Activated CD4-positive, alpha-beta T cell treated with anti-CD3 and anti-CD28 coated beads for 1 hour (primary cell): ENCODE results near the gene PPIB.

Source experiments
- DNase-seq: peaks from one replicate; pipeline ENCODE4 v3.0.0-alpha.2; 2020

PPIB gene

DNA sequence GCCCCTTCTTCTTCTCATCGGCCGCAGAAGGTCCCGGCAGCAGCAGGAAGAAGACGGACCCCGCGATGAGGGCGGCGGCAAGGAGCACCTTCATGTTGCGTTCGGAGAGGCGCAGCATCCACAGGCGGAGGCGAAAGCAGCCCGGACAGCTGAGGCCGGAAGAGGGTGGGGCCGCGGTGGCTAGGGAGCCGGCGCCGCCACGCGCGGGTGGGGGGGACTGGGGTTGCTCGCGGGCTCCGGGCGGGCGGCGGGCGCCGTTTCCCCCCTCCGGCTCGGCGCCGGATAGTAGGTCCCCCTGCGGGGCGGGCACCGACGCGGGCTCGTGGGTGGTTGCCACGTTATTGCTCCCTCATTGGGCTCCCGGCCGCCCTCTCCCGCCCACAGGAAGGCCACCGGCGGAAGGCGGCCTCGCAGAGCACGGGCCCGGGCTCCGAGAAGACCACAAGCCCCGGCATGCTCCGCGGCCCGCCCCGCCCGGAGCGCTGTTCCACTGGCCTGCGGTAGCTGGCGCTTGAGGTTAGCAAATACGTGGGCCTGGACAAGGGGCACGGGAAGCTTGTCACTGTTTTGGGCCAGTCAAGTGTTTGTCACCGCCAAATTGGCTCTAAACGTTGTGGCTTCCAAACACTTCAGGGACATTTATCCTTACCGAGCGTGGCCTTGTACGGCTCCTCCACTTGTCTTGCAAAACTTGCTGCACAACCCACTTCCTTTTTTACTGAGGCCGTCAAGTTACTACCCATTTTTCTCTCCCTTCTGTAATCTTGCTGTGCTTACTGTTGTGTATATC, at the start of gene PPIB:
Gene PPIB, minus strand, starts transcription at position 154 of the 790 bp plus-strand sequence. Its CDS starts 36 bp downstream, at position 118.
- DNase-seq = peak; percentile 95

DNA sequence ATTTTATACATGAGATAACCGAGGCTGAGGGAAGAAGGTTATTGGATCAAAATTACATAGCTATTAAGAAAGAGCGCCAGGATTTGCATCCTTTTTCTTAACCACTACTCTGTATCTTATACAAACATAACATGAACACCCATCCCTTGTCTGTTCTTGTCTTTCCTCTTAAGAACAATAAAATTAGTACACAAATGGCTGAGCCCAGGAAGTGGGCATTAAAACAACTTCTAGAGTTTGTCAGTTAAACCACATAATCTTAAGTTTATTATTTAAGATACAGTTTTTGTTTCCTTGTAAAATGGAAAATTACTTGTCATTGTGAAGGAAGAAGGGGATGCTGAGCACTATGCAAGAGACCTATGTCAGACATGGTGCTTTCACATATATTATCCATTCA, 48.9 kb upstream of the PPIB start:
- no peak for DNase-seq

DNA sequence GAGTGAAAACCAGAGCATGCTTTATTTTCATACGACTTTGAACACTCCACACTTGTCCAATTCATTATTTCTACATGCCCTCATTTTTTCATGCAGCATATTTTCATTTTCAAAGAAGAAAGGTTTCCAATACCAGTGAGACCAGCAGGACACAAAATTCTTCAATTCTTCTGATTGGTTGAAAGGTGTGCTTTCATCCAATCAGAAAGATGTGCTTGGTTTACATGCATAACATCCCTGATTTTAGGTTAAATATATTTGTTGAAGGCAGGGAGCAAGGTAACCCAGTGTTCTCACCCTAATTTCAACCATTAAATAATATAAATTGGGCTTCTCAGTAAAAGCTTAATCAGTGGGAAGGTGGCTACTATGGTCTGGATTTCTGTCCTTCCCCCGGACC, 47.5 kb upstream of the PPIB start:
- DNase-seq = no peak

DNA sequence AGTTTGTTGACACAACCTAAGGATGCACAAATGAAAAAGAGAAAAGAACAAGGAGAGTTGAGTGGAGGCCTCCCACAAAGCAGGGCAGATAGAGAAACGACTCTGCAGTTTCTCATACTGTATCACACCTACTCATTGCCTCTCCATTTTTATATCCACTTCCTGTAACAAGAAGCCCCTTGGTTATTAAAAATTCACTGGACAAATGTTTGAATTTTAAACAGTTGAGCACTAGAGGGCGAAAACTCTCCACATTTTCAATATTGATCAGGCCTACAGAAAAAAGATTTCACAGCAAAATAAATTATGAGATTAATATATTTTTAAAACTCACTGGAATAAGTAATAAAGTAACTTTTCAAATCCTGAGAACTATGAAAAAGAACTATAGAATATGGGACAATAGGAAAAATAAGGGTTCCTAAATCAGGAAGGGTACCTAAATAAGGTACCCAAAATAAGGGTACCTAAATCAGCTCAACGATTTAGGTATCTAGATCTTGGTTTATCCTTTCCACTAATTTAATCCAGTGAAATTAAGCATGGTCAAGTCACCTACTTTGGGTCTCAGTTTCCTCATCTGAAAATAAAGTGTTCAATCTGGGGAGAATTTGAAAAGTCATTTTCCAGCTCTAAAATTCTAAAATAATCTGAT, 47.0 kb upstream of the PPIB start:
- DNase-seq = no peak

DNA sequence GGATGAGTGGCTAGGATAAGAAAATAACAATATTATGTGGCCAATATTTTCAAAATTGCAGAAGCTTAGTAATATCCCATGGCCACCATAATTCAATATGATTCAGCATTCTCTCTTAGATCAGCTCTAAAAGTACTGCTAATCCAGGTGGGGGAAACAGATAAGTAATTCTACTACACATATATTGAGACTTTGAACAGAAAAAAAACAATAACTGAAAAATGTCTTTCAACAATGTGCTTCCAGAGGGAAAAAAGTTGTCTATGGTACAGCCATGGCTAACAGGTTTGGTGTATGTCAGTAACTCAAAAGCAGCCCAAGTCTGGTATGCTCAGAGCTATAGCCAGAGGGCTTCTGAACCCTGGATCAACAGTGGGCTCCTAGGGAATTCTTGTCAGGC, 42.4 kb upstream of the PPIB start:
- DNase-seq = no peak

DNA sequence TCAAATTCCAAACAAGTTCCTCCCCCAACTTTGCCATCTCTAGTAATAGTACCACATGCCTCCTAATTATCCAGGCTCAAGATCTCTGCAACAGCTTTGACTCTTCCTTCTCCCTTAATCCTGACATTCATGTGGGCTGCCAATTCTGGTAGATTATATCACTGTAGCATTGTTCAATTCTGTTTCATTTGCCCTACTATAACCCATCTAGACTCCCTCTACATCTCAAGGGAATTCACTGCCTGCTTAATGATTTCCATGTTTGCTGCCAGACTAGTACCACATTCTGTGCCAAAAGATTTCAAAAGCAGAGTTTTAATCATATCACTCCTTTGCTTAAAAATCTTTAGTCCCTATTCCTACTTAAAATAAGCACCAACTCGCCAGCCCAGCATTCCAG, 34.6 kb upstream of the PPIB start:
- DNase-seq = no peak

DNA sequence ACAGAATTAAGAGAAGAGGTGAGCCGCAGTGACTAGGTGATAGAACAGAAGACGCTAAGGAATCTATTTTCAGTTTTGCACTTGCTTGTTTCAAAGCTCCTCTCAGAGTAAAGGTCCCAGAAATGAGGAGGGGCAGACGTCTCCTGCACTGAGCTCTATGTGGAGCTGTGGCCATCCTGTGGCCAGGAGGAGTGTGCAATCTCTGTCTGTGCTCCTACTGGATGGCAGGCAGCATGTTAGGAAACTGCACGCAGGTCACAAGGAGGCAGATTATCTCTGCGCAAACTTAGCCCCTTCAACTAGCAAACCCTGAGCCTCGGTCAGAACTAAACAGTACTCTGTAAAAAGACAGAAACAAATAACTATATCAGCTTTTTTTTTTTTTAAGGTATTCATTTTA, 31.1 kb upstream of the PPIB start:
- no peak for DNase-seq

DNA sequence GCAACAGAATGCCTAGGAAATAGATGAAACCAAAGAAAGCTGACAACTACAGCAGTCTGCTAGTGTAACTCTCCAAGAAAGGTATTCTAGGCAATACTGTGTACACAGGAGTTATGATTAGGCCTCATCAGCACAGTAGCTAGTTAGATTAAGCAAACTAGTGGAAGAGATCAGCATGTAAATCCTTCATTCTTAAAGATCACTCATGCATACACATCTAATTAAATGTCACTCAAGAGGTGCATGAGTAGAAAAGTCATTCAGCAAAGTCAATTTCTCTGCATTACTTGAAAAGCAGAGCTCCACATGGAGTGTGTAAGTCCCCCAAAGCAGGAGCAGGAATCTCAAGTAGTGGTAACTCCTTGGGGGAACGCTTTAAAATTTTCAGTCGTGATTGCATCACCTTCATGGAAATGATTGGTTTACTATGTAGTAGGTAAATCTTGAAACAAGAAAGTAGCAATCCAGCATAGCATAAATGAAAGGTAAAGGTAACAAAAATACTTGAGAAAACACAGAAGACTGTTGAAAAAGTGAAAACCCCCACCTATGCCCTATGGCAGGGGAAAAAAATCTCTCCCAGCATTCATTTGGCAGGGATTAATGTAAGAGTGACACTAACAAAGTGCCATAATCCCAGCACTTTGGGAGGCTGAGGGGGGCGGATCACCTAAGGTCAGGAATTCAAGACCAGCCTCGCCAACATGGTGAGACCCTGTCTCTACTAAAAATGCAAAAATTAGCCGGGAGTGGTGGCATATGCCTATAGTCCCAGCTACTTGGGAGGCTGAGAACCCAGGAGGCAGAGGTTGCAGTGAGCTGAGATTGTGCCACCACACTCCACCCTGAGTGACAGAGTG, 29.4 kb upstream of the PPIB start:
- DNase-seq = no peak

DNA sequence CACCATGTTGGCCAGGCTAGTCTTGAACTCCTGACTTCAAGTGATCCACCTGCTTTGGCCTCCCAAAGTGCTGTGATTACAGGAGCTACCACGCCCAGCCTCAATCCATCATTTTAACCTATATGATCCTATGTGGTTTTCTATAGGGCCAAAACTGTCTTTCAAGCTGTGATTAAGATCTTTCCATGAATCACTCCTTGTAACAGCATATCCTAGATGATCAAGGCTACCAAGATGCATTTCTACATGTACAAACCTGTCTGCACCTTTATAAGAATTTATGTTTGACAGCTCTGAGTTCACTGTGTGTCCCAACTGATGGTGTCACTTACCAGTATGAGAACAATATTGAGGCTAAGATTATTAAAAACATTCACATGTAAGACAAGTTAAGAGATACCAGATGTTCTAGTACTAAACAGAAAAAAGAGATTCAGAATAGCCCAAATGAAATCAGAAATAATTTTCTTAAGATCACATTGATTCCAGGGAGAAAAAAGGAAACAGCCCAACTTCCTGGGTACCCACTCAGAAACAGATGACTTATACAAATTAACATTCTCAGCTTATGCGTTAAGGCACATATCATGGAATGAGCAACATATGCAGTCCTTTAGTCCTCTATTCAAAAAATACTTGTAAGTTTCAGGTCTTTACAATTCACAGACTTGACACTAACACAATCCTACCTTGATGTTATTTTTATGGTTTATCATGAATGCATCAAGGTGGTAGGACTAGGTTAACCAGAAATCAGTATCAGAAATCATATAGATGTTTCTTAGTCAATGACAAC, 24.8 kb upstream of the PPIB start:
- no peak for DNase-seq

DNA sequence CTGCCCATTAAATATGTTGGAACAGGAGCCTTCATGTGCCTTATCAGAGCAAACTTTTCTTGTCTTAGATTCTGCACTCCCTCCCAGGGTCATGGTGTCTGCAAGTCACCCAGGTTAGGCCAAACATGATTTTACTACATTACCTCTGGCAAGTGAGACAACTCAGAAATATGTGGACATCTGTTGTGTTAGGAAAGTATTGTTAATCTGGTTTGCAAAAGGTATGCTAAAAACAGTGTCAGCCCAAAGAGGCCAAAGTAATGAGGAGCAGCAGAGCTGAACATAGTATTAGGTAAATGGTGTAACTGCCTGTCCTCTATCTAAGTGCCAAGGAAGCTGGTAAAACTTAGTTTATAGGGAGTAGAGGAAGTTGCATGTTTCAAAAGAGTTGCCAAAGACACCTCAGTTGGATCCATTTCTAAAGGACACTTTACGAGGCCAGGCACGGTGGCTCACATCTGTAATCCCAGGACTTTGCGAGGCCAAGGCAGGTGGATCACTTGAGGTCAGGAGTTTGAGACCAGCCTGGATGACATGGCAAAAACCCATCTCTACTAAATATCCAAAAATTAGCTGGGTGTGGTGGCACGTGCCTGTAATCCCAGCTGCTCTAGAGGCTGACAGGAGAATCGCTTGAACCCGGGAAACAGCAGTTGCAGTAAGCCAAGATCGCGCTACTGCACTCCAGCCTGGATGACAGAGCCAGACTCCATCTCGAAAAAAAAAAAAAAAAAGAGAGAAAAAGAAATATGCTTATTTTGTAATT, 22.5 kb upstream of the PPIB start:
- no peak for DNase-seq

DNA sequence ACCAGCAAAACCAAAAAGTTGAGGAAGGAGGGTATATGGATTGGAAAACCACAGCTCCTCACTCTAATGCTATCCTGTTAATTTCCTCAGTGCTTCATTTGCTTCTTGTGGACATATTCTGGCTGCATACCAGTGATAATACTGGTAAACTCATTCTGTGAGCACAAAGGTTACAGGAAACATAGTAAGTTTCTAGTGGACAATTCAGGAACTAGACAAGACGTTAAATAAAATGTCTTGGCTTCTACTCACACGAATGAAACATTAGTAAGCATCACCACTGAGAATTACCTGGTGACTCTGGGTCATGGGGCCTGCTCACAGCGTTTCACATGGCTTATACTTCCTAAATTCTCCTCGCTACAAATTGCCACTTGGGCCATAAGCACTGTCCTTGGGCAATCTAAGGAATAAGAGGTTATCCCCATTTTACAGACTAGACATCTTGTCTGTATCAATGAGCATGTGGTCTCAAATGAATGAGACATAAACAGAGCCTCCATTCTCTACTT, 20.1 kb upstream of the PPIB start:
- no peak for DNase-seq

DNA sequence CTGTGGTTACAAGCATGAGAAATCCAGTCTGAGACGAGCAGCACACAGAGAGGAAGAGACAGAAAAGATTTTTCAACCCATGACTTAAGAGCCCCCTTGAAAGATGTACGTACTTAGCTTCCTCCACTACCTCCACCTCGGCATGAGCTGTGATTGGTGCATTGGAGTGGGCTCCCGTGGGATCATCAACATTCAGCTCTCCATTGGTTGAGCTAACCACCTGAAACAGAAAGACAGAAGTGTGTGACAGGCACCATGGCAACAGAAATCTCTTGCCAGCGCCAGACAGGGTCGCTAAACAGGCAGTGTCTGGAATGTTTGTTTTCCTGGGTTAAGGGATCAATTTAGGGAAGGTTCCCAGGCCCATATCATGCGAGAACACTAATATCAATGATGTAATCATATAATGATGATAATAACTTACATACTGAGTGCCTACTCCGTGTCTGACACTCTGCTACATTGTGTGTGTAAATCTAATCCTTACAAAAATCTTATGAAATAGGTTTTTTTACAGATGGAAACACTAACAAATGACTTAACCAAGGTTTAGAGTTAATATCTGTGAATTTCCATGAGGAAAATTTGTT, 17.5 kb upstream of the PPIB start:
- no peak for DNase-seq

DNA sequence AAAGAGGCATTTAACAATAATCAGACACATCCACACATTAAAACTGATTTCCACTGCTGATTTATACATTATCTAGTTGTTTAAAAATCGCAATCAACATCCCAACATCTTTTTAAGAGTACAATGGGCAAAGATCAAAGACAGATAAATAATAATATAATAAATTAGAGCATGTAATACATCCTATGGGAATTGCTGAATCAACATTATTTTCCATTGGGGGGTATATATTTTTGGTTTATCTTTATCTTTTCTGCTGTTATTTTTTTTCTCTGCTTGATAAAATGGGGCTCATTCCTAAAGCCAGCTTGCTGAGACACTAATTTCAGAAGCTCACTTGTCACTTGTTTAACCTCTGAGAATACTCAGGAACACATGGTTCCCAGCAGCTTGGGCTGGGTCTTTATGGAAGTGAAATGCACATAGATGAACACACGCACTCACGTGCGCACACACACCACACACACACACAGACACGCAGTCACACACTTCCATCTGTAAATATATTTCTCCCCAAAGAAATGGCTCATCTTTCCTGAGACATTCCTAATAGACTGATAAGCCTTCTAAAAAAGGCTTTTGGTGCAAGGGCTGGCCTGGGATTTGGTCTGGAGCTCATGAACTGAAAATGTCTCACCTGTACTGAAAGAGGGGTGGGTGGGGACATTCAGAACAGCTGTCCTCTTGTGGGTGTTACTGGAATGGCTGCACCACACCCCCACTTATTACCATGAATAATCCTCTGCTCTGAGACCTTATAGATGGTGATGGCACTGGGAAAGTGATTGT, 3.5 kb upstream of the PPIB start:
- DNase-seq = no peak

DNA sequence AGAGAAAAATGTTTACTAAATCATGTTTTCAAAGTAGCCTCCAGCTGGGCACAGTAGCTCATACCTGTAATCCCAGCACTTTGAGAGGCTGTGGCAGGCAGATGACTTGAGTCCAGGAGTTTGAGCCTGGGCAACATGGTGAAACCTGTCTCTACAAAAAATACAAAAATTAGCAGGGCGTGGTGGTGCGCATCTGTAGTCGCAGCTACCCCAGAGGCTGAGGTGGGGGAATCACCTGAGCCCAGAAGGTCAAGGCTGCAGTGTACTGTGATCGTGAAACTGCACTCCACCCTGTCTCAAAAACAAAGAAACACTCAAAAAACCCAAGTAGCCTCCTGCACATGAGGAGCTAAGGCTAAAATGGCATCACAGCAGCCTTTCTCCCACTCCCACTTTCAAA, 1.6 kb upstream of the PPIB start:
- no peak for DNase-seq

DNA sequence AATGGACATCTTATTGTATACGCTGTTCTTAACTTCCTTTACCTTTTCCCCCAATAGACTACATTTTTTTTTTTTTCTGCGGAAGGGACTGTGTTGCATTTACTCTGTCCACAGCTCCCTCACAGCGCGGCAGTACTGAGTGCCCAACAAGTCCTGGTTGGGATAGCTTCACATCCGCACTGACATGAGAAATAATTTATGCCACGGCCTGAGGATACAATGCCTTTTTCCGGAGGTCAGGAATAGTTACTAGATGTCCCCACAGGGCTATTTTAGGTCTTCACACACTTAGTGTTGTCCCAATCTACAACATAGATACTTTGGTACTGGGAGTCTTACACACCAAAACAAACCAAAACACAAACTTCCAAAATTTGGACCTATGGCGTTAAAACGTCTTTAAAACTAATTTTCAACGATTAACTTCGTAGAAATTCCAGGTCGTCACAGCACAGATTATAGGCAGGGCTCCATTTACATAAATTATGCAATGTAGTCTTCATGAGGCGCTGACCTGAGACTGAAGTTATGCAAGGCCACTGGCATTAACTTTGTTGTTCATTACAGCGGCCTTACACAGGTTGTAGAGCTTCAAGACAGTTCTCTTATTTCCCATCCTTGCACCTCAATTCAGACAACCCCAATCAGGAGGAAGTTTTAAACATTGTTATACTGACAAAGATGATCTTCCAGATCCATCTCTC, 989 bp upstream of the PPIB start:
- DNase-seq = no peak

DNA sequence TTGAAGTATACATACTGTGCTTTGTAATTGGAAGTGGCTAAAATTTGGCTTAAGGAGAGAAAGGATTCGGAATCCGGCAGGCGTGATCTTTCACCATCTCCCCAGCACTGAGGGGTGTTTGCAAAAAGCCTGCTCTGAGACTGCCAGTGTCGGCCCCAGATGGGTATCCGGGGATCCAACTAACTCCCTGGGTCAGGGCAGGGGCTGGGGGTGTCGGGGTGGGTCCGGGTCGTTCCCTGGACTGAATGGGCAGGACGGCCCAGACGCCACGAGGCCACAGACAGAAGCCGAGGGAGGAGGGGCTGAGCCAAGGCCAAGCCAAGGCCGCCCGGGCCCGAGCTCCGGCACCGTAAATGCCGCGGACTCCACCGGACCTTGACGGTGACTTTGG, 349 bp downstream of the PPIB start:
- DNase-seq = no peak

DNA sequence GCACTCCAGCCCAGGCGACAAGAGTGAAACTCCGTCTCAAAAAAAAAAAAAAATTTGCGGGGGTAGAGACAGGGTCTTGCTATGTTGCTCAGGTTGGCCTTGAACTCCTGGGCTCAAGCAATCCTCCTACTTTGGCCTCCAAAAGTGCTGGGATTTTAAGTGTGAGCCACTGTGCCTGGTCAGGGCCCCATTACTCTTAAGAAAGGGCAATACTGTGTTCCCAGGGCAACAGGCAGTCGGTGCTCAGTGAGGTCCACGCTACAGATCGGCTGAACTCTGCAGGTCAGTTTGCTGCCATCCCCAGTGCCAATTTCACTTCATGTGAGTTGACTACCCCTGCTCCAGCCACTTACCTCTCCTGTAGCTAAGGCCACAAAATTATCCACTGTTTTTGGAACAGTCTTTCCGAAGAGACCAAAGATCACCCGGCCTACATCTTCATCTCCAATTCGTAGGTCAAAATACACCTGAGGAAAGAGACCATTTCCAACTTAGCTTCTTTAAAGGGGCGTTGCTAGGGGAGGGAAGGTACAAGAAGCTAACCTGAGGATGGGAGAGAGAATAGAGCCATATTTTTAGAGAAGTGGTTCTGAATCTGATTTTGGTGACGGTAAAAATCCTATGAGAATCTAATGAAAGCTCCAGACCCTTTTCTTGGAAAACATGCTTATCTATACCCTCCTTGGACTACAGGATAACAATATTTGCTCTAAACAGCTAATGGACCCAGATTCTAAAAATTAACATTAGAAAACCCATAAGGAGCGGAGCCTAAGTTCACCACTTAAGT, 939 bp downstream of the PPIB start:
- DNase-seq = no peak

DNA sequence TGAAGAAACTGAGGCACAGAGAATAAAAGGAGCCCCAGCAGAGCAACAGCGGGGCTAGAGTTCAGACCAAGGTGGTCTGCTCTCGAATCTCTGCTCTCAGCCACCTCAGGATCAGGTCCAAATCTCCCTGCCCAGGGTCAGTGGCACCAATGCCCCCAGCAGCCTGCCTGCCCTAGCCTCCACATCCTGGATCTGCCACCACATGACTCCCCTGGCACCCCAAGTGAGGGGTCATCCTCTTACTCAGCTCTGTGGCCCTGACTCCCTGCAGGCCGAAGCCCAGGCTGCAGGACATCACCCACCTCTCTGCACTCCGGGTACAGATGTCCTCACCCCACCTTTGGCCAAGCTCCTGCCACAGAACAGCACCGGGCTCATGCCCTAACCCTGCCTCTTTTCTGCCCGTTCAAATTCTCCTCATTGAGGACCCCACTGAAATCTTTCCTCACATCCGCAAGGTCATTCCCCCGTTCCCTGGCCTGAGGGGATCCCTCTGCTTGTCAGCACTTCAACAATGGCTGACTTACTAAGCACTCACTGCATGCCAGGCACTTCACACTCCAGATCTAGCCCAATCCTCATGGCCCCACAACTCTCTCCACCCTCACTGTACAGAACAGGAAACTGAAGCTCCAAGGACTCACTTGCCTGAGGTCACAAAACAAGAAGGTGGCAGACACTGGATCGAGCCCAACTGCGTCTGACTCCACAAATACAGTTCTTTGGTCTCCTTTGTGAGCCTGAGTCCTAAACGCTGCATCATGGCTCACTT, 4.3 kb downstream of the PPIB start:
- DNase-seq = no peak
